Activated CD8-positive, alpha-beta T cell treated with anti-CD3 and anti-CD28 coated beads, Interleukin-2, amount 10 ng/mL, durations not matched to agents 7 days and 5 days (primary cell): ENCODE measurements around the gene GID8. TPM values are rescaled to one million over a fixed set of nuclear protein-coding genes. Genes with fewer than 3 reads are reported as not detected.

Experiments
- ATAC-seq: fragments of 150-1000 bp; cut with Tn5 transposase; one replicate; pipeline ENCODE4 v1.10.0; 2021; ENCODE audit warnings: moderate library complexity
- CTCF ChIA-PET: fragments of 350-600 bp; sonication (Branson Sonifier 250); formaldehyde crosslinking; loops from one replicate; lab custom pipeline; 2021; ENCODE audit warnings: antibody characterized with exemption; lab: Charles Lee
- POLR2A ChIA-PET: fragments of 350-600 bp; sonication (Branson Sonifier 250); formaldehyde crosslinking; loops from one replicate; lab custom pipeline; 2021; ENCODE audit warnings: antibody characterized with exemption; lab: Charles Lee
- DNase-seq: peaks from one replicate; pipeline ENCODE4 v3.0.0-alpha.2; 2020
- H3K27ac Mint-ChIP-seq: one replicate; pipeline ENCODE4 v1.8.0; 2021; ENCODE audit warnings: mild to moderate bottlenecking, mixed read lengths
- H3K27me3 Mint-ChIP-seq: one replicate; pipeline ENCODE4 v1.8.0; 2021; ENCODE audit warnings: low read depth, mixed read lengths
- H3K36me3 Mint-ChIP-seq: one replicate; pipeline ENCODE4 v1.8.0; 2021; ENCODE audit warnings: low read depth, mixed read lengths
- H3K4me1 Mint-ChIP-seq: one replicate; pipeline ENCODE4 v1.8.0; 2021; ENCODE audit warnings: low read depth, mixed read lengths
- H3K4me3 Mint-ChIP-seq: one replicate; pipeline ENCODE4 v1.8.0; 2021; ENCODE audit warnings: mild to moderate bottlenecking, mixed read lengths
- H3K9me3 Mint-ChIP-seq: one replicate; pipeline ENCODE4 v1.8.0; 2022; ENCODE audit warnings: mixed read lengths; ENCODE audit not compliant: insufficient read depth
- total RNA-seq, 2 experiments: library from RNA; stranded (reverse); gene quantifications; one replicate each; pipeline ENCODE4 v1.2.3, GENCODE V29; 2021

GID8 gene
- total RNA-seq, 2 experiments from 2014 or later = 37.3 to 39.7 TPM

- H3K27me3 Mint-ChIP-seq = peaks cover 24% of the 10 kb centered on the region
- H3K4me1 Mint-ChIP-seq = peaks cover 9% of the 10 kb centered on the region
- POLR2A ChIA-PET = no interaction called here
- no peak for ATAC-seq
- H3K27ac Mint-ChIP-seq = no peak overlapping the region
- no peak overlapping the region for H3K4me3 Mint-ChIP-seq
- CTCF ChIA-PET = interaction anchor here (1.2 kb wide), 1 partner anchor 14 kb away, joined by 4 read pairs; no protein-coding TSS in a partner anchor
- H3K9me3 Mint-ChIP-seq = no peaks in the 10 kb centered on the region
- peaks cover 4% of the 10 kb centered on the region for H3K36me3 Mint-ChIP-seq
- DNase-seq = no peak
Observed at GRCh38 chr20:62994869-62995281, 56.9 kb downstream of the GID8 start.

- peaks cover 29% of the 10 kb centered on the region for H3K27me3 Mint-ChIP-seq
- ChIA-PET CTCF (no interaction called here), POLR2A (no interaction called here)
- H3K4me1 Mint-ChIP-seq = peaks cover 12% of the 10 kb centered on the region
- ATAC-seq (no peak), DNase-seq (no peak)
- H3K27ac Mint-ChIP-seq = no peak overlapping the region
- no peaks in the 10 kb centered on the region for H3K9me3 Mint-ChIP-seq
- H3K36me3 Mint-ChIP-seq = peaks cover 4% of the 10 kb centered on the region
- H3K4me3 Mint-ChIP-seq = no peak overlapping the region
Observed at GRCh38 chr20:62995481-62995880, 57.5 kb downstream of the GID8 start.

DNA sequence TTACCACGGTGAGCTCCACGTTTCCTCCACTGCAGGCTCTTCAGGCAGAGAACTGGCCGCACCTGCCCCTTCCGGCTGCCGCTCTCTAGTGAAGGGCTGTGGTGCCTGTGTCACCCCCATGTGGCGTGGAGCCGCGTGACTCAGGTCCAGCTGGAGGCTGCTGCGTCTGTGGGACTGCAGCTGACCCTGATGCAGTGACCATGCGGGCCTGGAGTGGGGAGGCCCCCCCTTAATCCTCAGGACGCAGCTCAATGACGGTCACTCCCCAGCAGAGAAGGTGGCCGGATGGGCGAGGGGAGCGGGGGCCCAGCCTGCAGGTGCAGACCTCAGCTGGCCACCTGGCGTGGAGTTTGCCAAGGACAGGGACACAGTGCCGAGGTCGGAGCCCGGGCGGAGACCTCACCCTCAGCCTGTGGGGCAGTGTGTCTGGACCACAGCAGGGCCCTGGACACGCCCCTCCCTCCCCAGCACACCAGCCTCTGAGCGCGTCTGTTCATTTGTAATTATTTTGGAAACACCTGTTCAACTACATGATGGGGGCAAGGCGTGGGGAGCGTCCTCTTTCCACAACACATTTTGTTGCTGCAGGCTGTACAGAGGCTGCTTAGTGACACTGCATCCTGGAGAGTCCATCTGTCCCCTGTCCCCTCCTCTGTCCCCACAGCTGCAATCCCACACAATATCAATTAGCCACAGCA lies 58.1 kb downstream of the GID8 start:
- ChIA-PET POLR2A (no interaction called here), CTCF (no interaction called here)
- H3K27ac Mint-ChIP-seq = no peak overlapping the region
- H3K36me3 Mint-ChIP-seq = peaks cover 4% of the 10 kb centered on the region
- ATAC-seq = no peak
- peaks cover 34% of the 10 kb centered on the region for H3K27me3 Mint-ChIP-seq
- no peak for DNase-seq
- H3K9me3 Mint-ChIP-seq = no peaks in the 10 kb centered on the region
- H3K4me1 Mint-ChIP-seq = peaks cover 12% of the 10 kb centered on the region
- H3K4me3 Mint-ChIP-seq = no peak overlapping the region

- ChIA-PET POLR2A (no interaction called here), CTCF (no interaction called here)
- Mint-ChIP-seq H3K4me3 (no peak overlapping the region), H3K4me1 (peaks cover 12% of the 10 kb centered on the region), H3K36me3 (peaks cover 4% of the 10 kb centered on the region), H3K9me3 (no peaks in the 10 kb centered on the region), H3K27me3 (peaks cover 38% of the 10 kb centered on the region), H3K27ac (no peak overlapping the region)
- ATAC-seq (no peak), DNase-seq (no peak)
Observed at GRCh38 chr20:62996596-62996982, 58.6 kb downstream of the GID8 start.

GRCh38 chr20:62997417-62998035 lies 59.6 kb downstream of the GID8 start:
- peaks cover 42% of the 10 kb centered on the region for H3K27me3 Mint-ChIP-seq
- ChIA-PET CTCF (no interaction called here), POLR2A (no interaction called here)
- ATAC-seq = no peak
- peaks cover 4% of the 10 kb centered on the region for H3K36me3 Mint-ChIP-seq
- no peaks in the 10 kb centered on the region for H3K9me3 Mint-ChIP-seq
- no peak for DNase-seq
- H3K4me3 Mint-ChIP-seq = no peak overlapping the region
- peaks cover 12% of the 10 kb centered on the region for H3K4me1 Mint-ChIP-seq
- H3K27ac Mint-ChIP-seq = no peak overlapping the region

Other genes starting within 250 kb of the GID8 start
- under 1 TPM; 0.13 to 0.21 TPM for gene NTSR1, start 229.3 kb upstream of the GID8 start, total RNA-seq
- 10 to 100 TPM; 18.3 to 19.2 TPM for gene MRGBP, start 141.7 kb upstream of the GID8 start, total RNA-seq
- gene OGFR, start 133.3 kb upstream of the GID8 start, total RNA-seq = 10 to 100 TPM; 67.0 to 76.6 TPM
- not detected for gene COL9A3, start 121.1 kb upstream of the GID8 start, total RNA-seq
- gene TCFL5, start 76.3 kb upstream of the GID8 start, total RNA-seq = 1 to 10 TPM; 7.9 to 9.6 TPM
- 10 to 100 TPM; 69.6 to 74.0 TPM for gene DIDO1, start 11.6 kb upstream of the GID8 start, total RNA-seq
- 10 to 100 TPM; 57.8 to 69.7 TPM for gene SLC17A9, start 14.6 kb downstream of the GID8 start, total RNA-seq
- not detected for gene BHLHE23, start 68.8 kb downstream of the GID8 start, total RNA-seq